Naive thymus-derived CD4-positive, alpha-beta T cell (primary cell): ENCODE results near the gene MYH11. TPM values are rescaled to one million over a fixed set of nuclear protein-coding genes. Genes with fewer than 3 reads are reported as not detected.
A peak's percentile ranks its signal among the peaks of the same experiment; 100 is the strongest.

Experiments
- ATAC-seq: fragments of 150-1000 bp; cut with Tn5 transposase; 2 replicates; pipeline ENCODE4 v1.10.0; 2021; ENCODE audit warnings: mild to moderate bottlenecking, moderate library complexity
- CTCF ChIA-PET: fragments of 350-600 bp; sonication (Branson Sonifier 250); formaldehyde crosslinking; loops from one replicate; lab custom pipeline; 2021; ENCODE audit warnings: antibody characterized with exemption; lab: Charles Lee
- POLR2A ChIA-PET: fragments of 350-600 bp; sonication (Branson Sonifier 250); formaldehyde crosslinking; loops from one replicate; lab custom pipeline; 2021; ENCODE audit warnings: antibody characterized with exemption, inconsistent platforms; lab: Charles Lee
- DNase-seq, 9 donors: peaks; one replicate each; pipeline versions ENCODE4 v3.0.0 to v3.0.0-alpha.2; 2020 to 2022; ENCODE audit warnings: mixed read lengths in 1 of 9
- H3K27ac ChIP-seq: one replicate; pipeline ENCODE4 v1.7.0; 2013; ENCODE audit warnings: mild to moderate bottlenecking, low read depth, low read length, moderate library complexity
- H3K27me3 ChIP-seq, 2 donors: one replicate each; pipeline ENCODE4 v1.7.0; 2013; ENCODE audit warnings: low read length in 2 of 2, mild to moderate bottlenecking in 2 of 2, moderate library complexity in 2 of 2; ENCODE audit not compliant: control insufficient read depth in 2 of 2, insufficient read depth in 2 of 2
- H3K36me3 ChIP-seq, 3 experiments: 1 replicate in 2 of 3; 2 replicates in 1 of 3; pipeline ENCODE4 v1.7.0; 2013; ENCODE audit warnings: low read length in 3 of 3, mild to moderate bottlenecking in 3 of 3, moderate library complexity in 1 of 3; ENCODE audit not compliant: insufficient read depth in 3 of 3, control insufficient read depth in 2 of 3
- H3K4me1 ChIP-seq, 2 donors: one replicate each; pipeline ENCODE4 v1.7.0; 2013; ENCODE audit warnings: low read length in 2 of 2, mild to moderate bottlenecking in 2 of 2, moderate library complexity in 1 of 2; ENCODE audit not compliant: control insufficient read depth in 2 of 2, insufficient read depth in 2 of 2
- H3K4me3 ChIP-seq: 2 replicates; pipeline ENCODE4 v1.7.0; 2013; ENCODE audit warnings: mild to moderate bottlenecking, low read length
- H3K9me3 ChIP-seq, 3 experiments: 1 replicate in 2 of 3; 2 replicates in 1 of 3; pipeline ENCODE4 v1.7.0; 2013; ENCODE audit warnings: low read length in 3 of 3; ENCODE audit not compliant: control insufficient read depth in 2 of 3
- H3K27ac Mint-ChIP-seq, 9 donors: one replicate each; pipeline ENCODE4 v1.8.0; 2020 to 2022; ENCODE audit warnings: mixed read lengths in 9 of 9, mild to moderate bottlenecking in 8 of 9, moderate library complexity in 5 of 9, inconsistent platforms in 2 of 9
- H3K27me3 Mint-ChIP-seq, 5 donors: one replicate each; pipeline ENCODE4 v1.8.0; 2021 to 2022; ENCODE audit warnings: mixed read lengths in 5 of 5, mild to moderate bottlenecking in 1 of 5
- H3K36me3 Mint-ChIP-seq, 5 donors: one replicate each; pipeline ENCODE4 v1.8.0; 2020 to 2022; ENCODE audit warnings: mixed read lengths in 5 of 5, mild to moderate bottlenecking in 3 of 5, inconsistent platforms in 1 of 5
- H3K4me1 Mint-ChIP-seq, 7 donors: one replicate each; pipeline ENCODE4 v1.8.0; 2020 to 2022; ENCODE audit warnings: mixed read lengths in 7 of 7, mild to moderate bottlenecking in 3 of 7, inconsistent platforms in 1 of 7
- H3K4me3 Mint-ChIP-seq, 10 donors: one replicate each; pipeline ENCODE4 v1.8.0; 2020 to 2022; ENCODE audit warnings: mild to moderate bottlenecking in 10 of 10, mixed read lengths in 10 of 10, moderate library complexity in 6 of 10, inconsistent platforms in 2 of 10
- H3K9me3 Mint-ChIP-seq, 11 donors: one replicate each; pipeline ENCODE4 v1.8.0; 2020 to 2022; ENCODE audit warnings: mixed read lengths in 11 of 11, mild to moderate bottlenecking in 4 of 11, inconsistent platforms in 1 of 11, moderate library complexity in 1 of 11
- intact Hi-C, 2 donors: fragments of 100-400 bp; cut with micrococcal nuclease; formaldehyde crosslinking; loops; one replicate each; pipeline ENCODE4 v1.15.1; 2023
- polyA plus RNA-seq, 2 donors: library from polyadenylated mRNA; unstranded; fragments of 300-500 nt; fragmentation: Illumina TruSeq; gene quantifications; one replicate each; pipeline ENCODE4 v1.2.3, GENCODE V29; 2021
- total RNA-seq, 6 experiments: library from RNA in 5 of 6; stranded (reverse) in 5 of 6; gene quantifications; 1 replicate in 5 of 6; 2 replicates in 1 of 6; pipeline ENCODE4 v1.2.3 and lab custom pipeline; 2021 to 2026

The MYH11 gene
- total and polyA plus RNA-seq, 7 experiments from 2014 or later = 0.05 to 2.2 (median 0.39) TPM; not detected in 4

DNA sequence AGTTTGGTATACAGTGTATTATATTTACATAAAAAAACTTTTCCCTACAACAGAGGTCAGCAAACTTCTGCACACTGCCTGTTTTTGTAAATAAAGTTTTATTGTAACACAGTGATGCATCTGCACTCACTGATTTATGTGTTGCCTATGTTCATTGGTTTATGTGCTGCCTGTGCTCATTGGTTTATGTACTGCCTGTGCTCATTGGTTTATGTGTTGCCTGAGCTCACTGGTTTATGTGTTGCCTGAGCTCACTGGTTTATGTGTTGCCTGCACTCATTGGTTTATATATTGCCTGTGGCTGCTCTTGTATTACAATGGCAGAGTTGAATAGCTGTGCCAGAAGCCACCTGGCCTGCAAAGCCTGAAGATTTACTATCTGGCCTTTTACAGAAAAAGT, 81.6 kb downstream of the MYH11 start:
- H3K4me1 Mint-ChIP-seq = no peaks in the 10 kb centered on the region
- intact Hi-C loops = no loop called here
- POLR2A ChIA-PET = no interaction called here
- Histone ChIP-seq H3K27ac (no peak overlapping the region), H3K4me1 (no peaks in the 10 kb centered on the region), H3K36me3 (no peaks in the 10 kb centered on the region), H3K9me3 (no peaks in the 10 kb centered on the region), H3K27me3 (no peaks in the 10 kb centered on the region), H3K4me3 (no peak overlapping the region)
- H3K36me3 Mint-ChIP-seq = no peaks in the 10 kb centered on the region
- no peaks in the 10 kb centered on the region for H3K9me3 Mint-ChIP-seq
- H3K27ac Mint-ChIP-seq = peak overlapping the region in 1 of 9 donors; percentile 57
- no peak overlapping the region for H3K4me3 Mint-ChIP-seq
- no peak for DNase-seq
- CTCF ChIA-PET = no interaction called here
- ATAC-seq = no peak
- H3K27me3 Mint-ChIP-seq = peaks cover 0 to 14% (median 0%) of the 10 kb centered on the region in 5 donors

DNA sequence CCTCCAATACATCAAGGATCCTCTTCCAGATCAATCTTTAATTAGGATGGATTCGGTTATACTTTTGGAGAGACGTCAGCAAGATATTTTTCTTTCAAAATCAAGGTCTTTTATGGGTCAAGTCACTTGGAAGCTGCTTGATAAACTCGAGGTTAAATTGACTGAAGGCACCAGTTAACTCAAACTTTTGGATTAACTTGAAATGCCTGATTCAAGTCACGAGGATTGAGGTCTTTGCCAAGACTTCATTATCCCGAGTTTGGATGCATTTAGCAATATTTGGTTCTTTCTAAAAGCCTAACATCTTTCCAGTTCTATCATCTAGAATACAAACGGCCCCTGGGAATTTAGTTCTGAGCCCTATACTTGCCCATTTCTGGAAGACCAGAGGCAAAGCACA, 82.9 kb downstream of the MYH11 start:
- peaks cover 0 to 14% (median 0%) of the 10 kb centered on the region in 5 donors for H3K27me3 Mint-ChIP-seq
- no peaks in the 10 kb centered on the region for H3K9me3 ChIP-seq
- DNase-seq (no peak), ATAC-seq (no peak)
- H3K9me3 Mint-ChIP-seq = no peaks in the 10 kb centered on the region
- no peak overlapping the region for H3K4me3 ChIP-seq
- no peak overlapping the region for H3K4me3 Mint-ChIP-seq
- H3K27ac Mint-ChIP-seq = no peak overlapping the region
- H3K4me1 Mint-ChIP-seq = no peaks in the 10 kb centered on the region
- H3K36me3 Mint-ChIP-seq = no peaks in the 10 kb centered on the region
- no peak overlapping the region for H3K27ac ChIP-seq
- H3K27me3 ChIP-seq = no peaks in the 10 kb centered on the region
- no peaks in the 10 kb centered on the region for H3K36me3 ChIP-seq
- intact Hi-C loops = no loop called here
- ChIA-PET POLR2A (no interaction called here), CTCF (no interaction called here)
- H3K4me1 ChIP-seq = no peaks in the 10 kb centered on the region

DNA sequence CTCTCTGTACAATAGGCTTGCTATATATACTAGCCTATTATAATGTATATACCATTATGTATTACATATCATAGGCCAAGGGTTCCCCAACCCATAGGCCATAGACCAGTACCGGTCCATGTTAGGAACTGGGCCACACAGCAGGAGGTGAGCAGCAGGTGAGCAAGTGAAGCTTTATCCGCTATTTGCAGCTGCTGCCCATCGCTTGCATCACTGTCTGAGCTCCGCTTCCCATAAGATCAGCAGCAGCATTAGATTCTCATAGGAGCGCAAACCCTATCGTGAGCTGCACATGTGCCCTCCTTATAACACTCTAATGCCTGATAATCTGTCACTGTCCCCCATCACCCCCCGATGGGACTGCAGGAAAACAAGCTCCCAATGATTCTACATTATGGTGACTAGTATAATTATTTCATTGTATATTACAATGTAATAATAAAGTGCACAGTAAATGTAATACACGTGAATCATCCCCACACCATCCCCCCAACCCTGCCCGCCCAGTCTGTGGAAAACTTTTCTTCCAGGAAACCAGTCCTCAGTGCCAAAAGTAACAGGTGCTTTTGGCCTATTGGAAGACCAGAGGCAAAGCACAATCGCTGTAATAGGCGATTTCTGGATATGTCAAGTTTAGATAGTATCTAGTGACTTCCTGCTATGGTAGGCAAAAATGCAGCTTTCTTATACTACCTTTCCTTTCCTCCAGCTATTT, 84.1 kb downstream of the MYH11 start:
- Histone ChIP-seq H3K27ac (no peak overlapping the region), H3K27me3 (no peaks in the 10 kb centered on the region), H3K36me3 (no peaks in the 10 kb centered on the region), H3K9me3 (no peaks in the 10 kb centered on the region), H3K4me1 (no peaks in the 10 kb centered on the region), H3K4me3 (no peak overlapping the region)
- peaks cover 0 to 8% (median 0%) of the 10 kb centered on the region in 11 donors for H3K9me3 Mint-ChIP-seq
- peaks cover 0 to 4% (median 0%) of the 10 kb centered on the region in 5 donors for H3K36me3 Mint-ChIP-seq
- DNase-seq = no peak
- CTCF ChIA-PET = interaction anchor here (0.6 to 0.7 kb wide), 2 partner anchors 11 to 1720 kb away, joined by 3 read pairs; no protein-coding TSS in a partner anchor
- intact Hi-C loops = no loop called here
- H3K27me3 Mint-ChIP-seq = peaks cover 0 to 9% (median 0%) of the 10 kb centered on the region in 5 donors
- H3K27ac Mint-ChIP-seq = no peak overlapping the region
- POLR2A ChIA-PET = no interaction called here
- no peak overlapping the region for H3K4me3 Mint-ChIP-seq
- no peaks in the 10 kb centered on the region for H3K4me1 Mint-ChIP-seq
- ATAC-seq = no peak

DNA sequence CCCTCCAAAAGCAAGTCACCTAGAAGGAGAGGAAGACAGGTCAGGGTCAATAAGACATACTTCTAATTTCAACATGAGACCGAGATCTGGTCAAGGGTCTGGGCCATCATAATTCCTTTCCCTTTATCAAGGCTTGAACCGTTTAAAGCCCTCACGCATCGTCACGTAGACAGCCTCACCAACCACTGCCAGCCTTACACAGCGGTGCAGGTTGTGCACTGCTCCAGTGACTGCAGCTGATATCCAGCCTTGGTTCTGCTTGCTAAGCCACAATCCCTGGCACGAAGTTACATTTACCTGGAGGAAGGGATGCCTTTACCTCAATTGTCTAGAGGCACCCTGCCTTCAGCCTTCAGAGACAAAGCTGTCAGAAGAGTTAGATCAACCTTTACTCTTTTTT, 85.1 kb downstream of the MYH11 start:
- Histone ChIP-seq H3K27ac (no peak overlapping the region), H3K36me3 (no peaks in the 10 kb centered on the region), H3K9me3 (no peaks in the 10 kb centered on the region), H3K27me3 (no peaks in the 10 kb centered on the region), H3K4me1 (no peaks in the 10 kb centered on the region), H3K4me3 (no peak overlapping the region)
- POLR2A ChIA-PET = no interaction called here
- H3K4me1 Mint-ChIP-seq = peaks cover 0 to 2% (median 0%) of the 10 kb centered on the region in 7 donors
- DNase-seq (no peak), ATAC-seq (no peak)
- H3K4me3 Mint-ChIP-seq = no peak overlapping the region
- CTCF ChIA-PET = interaction anchor here (0.7 kb wide), 1 partner anchor 12 kb away, joined by 3 read pairs; no protein-coding TSS in a partner anchor
- H3K36me3 Mint-ChIP-seq = peaks cover 0 to 4% (median 0%) of the 10 kb centered on the region in 5 donors
- H3K27ac Mint-ChIP-seq = no peak overlapping the region
- H3K9me3 Mint-ChIP-seq = peaks cover 0 to 8% (median 0%) of the 10 kb centered on the region in 11 donors
- H3K27me3 Mint-ChIP-seq = peaks cover 0 to 7% (median 6%) of the 10 kb centered on the region in 5 donors
- intact Hi-C loops = no loop called here

DNA sequence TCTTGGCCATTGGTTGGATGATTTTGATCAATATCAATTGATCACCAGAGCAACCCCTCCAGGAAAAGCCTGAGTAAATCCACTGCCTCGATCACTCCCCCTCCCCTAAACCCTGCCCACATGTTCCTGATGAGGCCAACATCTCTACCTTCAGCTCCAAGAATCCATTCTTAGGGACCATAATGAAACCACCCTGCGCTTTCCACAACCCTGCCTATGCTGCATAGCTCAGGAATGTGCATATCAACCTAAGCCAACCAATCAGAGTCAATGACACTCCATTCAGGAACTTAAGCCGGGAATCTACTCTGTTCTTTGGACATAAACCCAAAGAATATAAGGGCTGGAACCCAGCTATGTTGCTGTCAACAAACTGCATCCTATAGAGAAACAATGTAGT, 86.3 kb downstream of the MYH11 start:
- H3K9me3 Mint-ChIP-seq = peaks cover 0 to 8% (median 0%) of the 10 kb centered on the region in 11 donors
- CTCF ChIA-PET = interaction anchor here (0.5 kb wide), 1 partner anchor 55 kb away, joined by 5 read pairs; no protein-coding TSS in a partner anchor
- no peaks in the 10 kb centered on the region for H3K9me3 ChIP-seq

DNA sequence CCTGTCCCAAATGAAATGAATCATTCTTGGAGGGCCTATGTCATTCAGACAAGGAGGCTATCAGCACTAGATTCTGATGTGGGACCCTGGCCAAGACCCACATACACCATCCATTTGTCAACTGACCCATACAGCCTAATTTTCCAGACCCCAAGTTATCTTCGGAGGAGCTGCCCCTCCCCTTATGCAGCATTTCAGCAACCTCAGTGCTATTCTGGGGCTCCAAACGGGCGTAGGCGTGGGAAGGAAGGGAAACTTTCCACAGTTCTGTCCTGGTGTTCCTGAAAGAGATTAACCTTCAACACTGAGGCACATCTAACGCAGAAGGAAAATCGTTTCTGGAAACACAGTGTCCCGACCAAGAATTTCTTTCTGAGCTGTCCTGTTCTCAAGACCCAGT, 86.7 kb downstream of the MYH11 start:
- no peak for ATAC-seq
- peaks cover 0 to 6% (median 3%) of the 10 kb centered on the region in 5 donors for H3K27me3 Mint-ChIP-seq
- no peak overlapping the region for H3K4me3 Mint-ChIP-seq
- ChIA-PET POLR2A (no interaction called here), CTCF (no interaction called here)
- H3K9me3 Mint-ChIP-seq = peaks cover 0 to 8% (median 0%) of the 10 kb centered on the region in 11 donors
- H3K4me3 ChIP-seq = no peak overlapping the region
- no peaks in the 10 kb centered on the region for H3K4me1 ChIP-seq
- no peaks in the 10 kb centered on the region for H3K36me3 ChIP-seq
- H3K36me3 Mint-ChIP-seq = peaks cover 0 to 4% (median 0%) of the 10 kb centered on the region in 5 donors
- H3K27ac ChIP-seq = no peak overlapping the region
- peaks cover 0 to 2% (median 0%) of the 10 kb centered on the region in 7 donors for H3K4me1 Mint-ChIP-seq
- intact Hi-C loops = no loop called here
- H3K27me3 ChIP-seq = no peaks in the 10 kb centered on the region
- H3K27ac Mint-ChIP-seq = no peak overlapping the region
- H3K9me3 ChIP-seq = no peaks in the 10 kb centered on the region
- no peak for DNase-seq

More for the DNA sequence above, 86.3 kb downstream of the MYH11 start:
- no peak overlapping the region for H3K27ac ChIP-seq
- POLR2A ChIA-PET = no interaction called here
- H3K27me3 ChIP-seq = no peaks in the 10 kb centered on the region
- H3K36me3 Mint-ChIP-seq = peaks cover 0 to 4% (median 0%) of the 10 kb centered on the region in 5 donors
- no peak overlapping the region for H3K4me3 Mint-ChIP-seq
- intact Hi-C loops = no loop called here
- H3K27me3 Mint-ChIP-seq = peaks cover 0 to 6% (median 0%) of the 10 kb centered on the region in 5 donors
- H3K27ac Mint-ChIP-seq = no peak overlapping the region
- no peaks in the 10 kb centered on the region for H3K4me1 ChIP-seq
- DNase-seq = no peak
- H3K4me1 Mint-ChIP-seq = peaks cover 0 to 2% (median 0%) of the 10 kb centered on the region in 7 donors
- no peak for ATAC-seq
- H3K36me3 ChIP-seq = no peaks in the 10 kb centered on the region
- no peak overlapping the region for H3K4me3 ChIP-seq
